Measurements from ENCODE around the gene ZBTB22.

DNA sequence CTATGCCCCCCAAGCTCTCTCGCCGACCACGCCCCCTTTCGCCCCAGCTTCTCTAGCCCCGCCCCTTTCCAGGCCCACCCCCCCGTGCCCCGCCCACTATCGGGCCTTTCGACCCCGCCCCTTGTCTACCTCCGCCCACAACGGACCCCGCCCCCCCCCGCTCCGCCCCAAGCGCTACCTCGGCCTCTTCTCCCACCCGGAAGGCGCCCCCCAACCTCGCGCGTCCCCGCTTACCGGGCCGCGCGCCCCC, 200 bp downstream of the ZBTB22 start:
- TF ChIP-seq, protein P1, sequence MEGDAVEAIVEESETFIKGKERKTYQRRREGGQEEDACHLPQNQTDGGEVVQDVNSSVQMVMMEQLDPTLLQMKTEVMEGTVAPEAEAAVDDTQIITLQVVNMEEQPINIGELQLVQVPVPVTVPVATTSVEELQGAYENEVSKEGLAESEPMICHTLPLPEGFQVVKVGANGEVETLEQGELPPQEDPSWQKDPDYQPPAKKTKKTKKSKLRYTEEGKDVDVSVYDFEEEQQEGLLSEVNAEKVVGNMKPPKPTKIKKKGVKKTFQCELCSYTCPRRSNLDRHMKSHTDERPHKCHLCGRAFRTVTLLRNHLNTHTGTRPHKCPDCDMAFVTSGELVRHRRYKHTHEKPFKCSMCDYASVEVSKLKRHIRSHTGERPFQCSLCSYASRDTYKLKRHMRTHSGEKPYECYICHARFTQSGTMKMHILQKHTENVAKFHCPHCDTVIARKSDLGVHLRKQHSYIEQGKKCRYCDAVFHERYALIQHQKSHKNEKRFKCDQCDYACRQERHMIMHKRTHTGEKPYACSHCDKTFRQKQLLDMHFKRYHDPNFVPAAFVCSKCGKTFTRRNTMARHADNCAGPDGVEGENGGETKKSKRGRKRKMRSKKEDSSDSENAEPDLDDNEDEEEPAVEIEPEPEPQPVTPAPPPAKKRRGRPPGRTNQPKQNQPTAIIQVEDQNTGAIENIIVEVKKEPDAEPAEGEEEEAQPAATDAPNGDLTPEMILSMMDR (IDR thresholded peaks at IDR 0.05) = no peak
- TF ChIP-seq POLR2A (IDR thresholded peaks at IDR 0.05) = no peak

All from transverse colon (tissue), 3 donors.